IMR-90 (cell line): ENCODE measurements around the gene TNRC6B. TPM values are rescaled to one million over a fixed set of nuclear protein-coding genes. Genes with fewer than 3 reads are reported as not detected.

Experiments
- ATAC-seq: fragments of 200-7000 bp; cut with Tn5 transposase; 2 replicates; pipeline ENCODE4 v1.9.1; 2020; ENCODE audit warnings: low read depth, mild to moderate bottlenecking, moderate library complexity
- BruUV-seq: library from RNA; stranded (reverse); fragments of 400-500 nt; replicated peaks from 2 replicates; lab custom pipeline; 2021; lab: Mats Ljungman, UMichigan
- CTCF ChIA-PET: fragments of 300-600 bp; formaldehyde crosslinking; extraction: SDS; loops from one replicate; lab custom pipeline; 2021; ENCODE audit warnings: antibody characterized with exemption; lab: Yijun Ruan, JAX
- POLR2A ChIA-PET: fragments of 300-600 bp; sonication (Branson Sonifier 250); formaldehyde crosslinking; loops from one replicate; lab custom pipeline; 2022; ENCODE audit warnings: antibody characterized with exemption; ENCODE audit not compliant: unreplicated experiment; lab: Charles Lee
- DNase-seq: peaks from one replicate; pipeline ENCODE4 v3.0.0; 2013
- H2AFZ ChIP-seq: replicated peaks from 2 replicates; pipeline ENCODE3; 2013; ENCODE audit warnings: low read length, mild to moderate bottlenecking; ENCODE audit not compliant: poor library complexity
- H2AK5ac ChIP-seq: 2 replicates; pipeline ENCODE4 v1.6.1; 2013; ENCODE audit warnings: low read depth, low read length, inconsistent platforms
- H2AK9ac ChIP-seq: replicated peaks from 2 replicates; pipeline ENCODE3; 2013; ENCODE audit warnings: mild to moderate bottlenecking, low read depth, low read length, moderate library complexity; ENCODE audit not compliant: poor library complexity
- H2BK120ac ChIP-seq: 2 replicates; pipeline ENCODE4 v1.6.1; 2013; ENCODE audit warnings: low read depth, low read length, inconsistent platforms
- H2BK15ac ChIP-seq: 3 replicates; pipeline ENCODE4 v1.6.1; 2013; ENCODE audit warnings: low read depth, low read length, inconsistent platforms
- H2BK20ac ChIP-seq: 2 replicates; pipeline ENCODE4 v1.6.1; 2013; ENCODE audit warnings: low read depth, mild to moderate bottlenecking, inconsistent platforms, low read length, moderate library complexity
- H2BK5ac ChIP-seq: 2 replicates; pipeline ENCODE4 v1.6.1; 2013; ENCODE audit warnings: mild to moderate bottlenecking, low read depth, low read length, inconsistent platforms; ENCODE audit not compliant: poor library complexity, severe bottlenecking
- H3K14ac ChIP-seq: replicated peaks from 2 replicates; pipeline ENCODE4 v1.6.1; 2013; ENCODE audit warnings: low read depth, low read length, inconsistent platforms
- H3K18ac ChIP-seq: 2 replicates; pipeline ENCODE4 v1.6.1; 2013; ENCODE audit warnings: low read depth, low read length, control low read depth
- H3K23ac ChIP-seq: 2 replicates; pipeline ENCODE4 v1.6.1; 2013; ENCODE audit warnings: low read depth, low read length, inconsistent platforms
- H3K27ac ChIP-seq: 2 replicates; pipeline ENCODE4 v1.5.1; 2013; ENCODE audit warnings: mild to moderate bottlenecking, control low read depth, low read length; ENCODE audit not compliant: insufficient read depth
- H3K27me3 ChIP-seq: 2 replicates; pipeline ENCODE4 v1.6.1; 2013; ENCODE audit warnings: low read length; ENCODE audit not compliant: control insufficient read depth, insufficient read depth
- H3K36me3 ChIP-seq: 2 replicates; pipeline ENCODE4 v1.6.1; 2013; ENCODE audit warnings: low read length, mixed read lengths; ENCODE audit not compliant: control insufficient read depth, insufficient read depth
- H3K4ac ChIP-seq: 2 replicates; pipeline ENCODE4 v1.6.1; 2013; ENCODE audit warnings: low read depth, low read length, inconsistent platforms
- H3K4me1 ChIP-seq: 2 replicates; pipeline ENCODE4 v1.6.1; 2013; ENCODE audit warnings: low read length, mixed read lengths; ENCODE audit not compliant: control insufficient read depth, insufficient read depth
- H3K4me2 ChIP-seq: 2 replicates; pipeline ENCODE4 v1.6.1; 2013; ENCODE audit warnings: low read depth, mild to moderate bottlenecking, control low read depth, low read length, moderate library complexity
- H3K4me3 ChIP-seq: 2 replicates; pipeline ENCODE4 v1.5.1; 2013; ENCODE audit warnings: low read depth, mild to moderate bottlenecking, control low read depth, low read length, moderate library complexity; ENCODE audit not compliant: insufficient read depth
- H3K56ac ChIP-seq: 2 replicates; pipeline ENCODE4 v1.6.1; 2013; ENCODE audit warnings: low read length, inconsistent platforms; ENCODE audit not compliant: insufficient read depth; ENCODE audit errors: extremely low read depth
- H3K79me1 ChIP-seq, 2 experiments: 2 replicates each; pipeline ENCODE4 v1.6.1; 2013; ENCODE audit warnings: low read length in 2 of 2, inconsistent platforms in 1 of 2, low read depth in 1 of 2
- H3K9ac ChIP-seq: 2 replicates; pipeline ENCODE4 v1.6.1; 2013; ENCODE audit warnings: low read depth, low read length, control low read depth
- H3K9me1 ChIP-seq: 2 replicates; pipeline ENCODE4 v1.6.1; 2013; ENCODE audit warnings: low read length, inconsistent platforms; ENCODE audit not compliant: insufficient read depth
- H3K9me3 ChIP-seq: 2 replicates; pipeline ENCODE4 v1.6.1; 2013; ENCODE audit warnings: low read length; ENCODE audit not compliant: control insufficient read depth, insufficient read depth
- H4K20me1 ChIP-seq: 2 replicates; pipeline ENCODE4 v1.6.1; 2013; ENCODE audit warnings: low read length, inconsistent platforms; ENCODE audit not compliant: insufficient read depth
- H4K5ac ChIP-seq: 2 replicates; pipeline ENCODE4 v1.6.1; 2013; ENCODE audit warnings: mild to moderate bottlenecking, low read depth, low read length, control low read depth
- H4K8ac ChIP-seq, 2 experiments: 2 replicates each; pipeline ENCODE4 v1.6.1; 2013; ENCODE audit warnings: low read depth in 2 of 2, low read length in 2 of 2, control low read depth in 1 of 2, inconsistent platforms in 1 of 2
- H4K91ac ChIP-seq: 2 replicates; pipeline ENCODE4 v1.6.1; 2013; ENCODE audit warnings: low read depth, low read length, inconsistent platforms; ENCODE audit not compliant: insufficient read depth
- BHLHE40 ChIP-seq: fragments of 150-350 bp; IDR thresholded peaks from 2 replicates; pipeline ENCODE4 v1.6.1; 2016; ENCODE audit warnings: mild to moderate bottlenecking, low read depth, low read length
- CEBPB ChIP-seq: IDR thresholded peaks from 2 replicates; pipeline ENCODE4 v1.6.1; 2012; ENCODE audit warnings: low read depth, low read length, improper control_type of control experiment
- CHD1 ChIP-seq: IDR thresholded peaks from 2 replicates; pipeline ENCODE4 v1.6.1; 2012; ENCODE audit warnings: low read depth, low read length, improper control_type of control experiment
- FOS ChIP-seq: fragments of 150-350 bp; IDR thresholded peaks from 2 replicates; pipeline ENCODE4 v1.6.1; 2016; ENCODE audit warnings: low read depth, low read length
- MAFK ChIP-seq: IDR thresholded peaks from 2 replicates; pipeline ENCODE4 v1.6.1; 2012; ENCODE audit warnings: low read depth, low read length, improper control_type of control experiment
- MAZ ChIP-seq: IDR thresholded peaks from 2 replicates; pipeline ENCODE4 v1.6.1; 2012; ENCODE audit warnings: low read depth, mild to moderate bottlenecking, low read length, improper control_type of control experiment, moderate library complexity, borderline replicate concordance
- MXI1 ChIP-seq: IDR thresholded peaks from 2 replicates; pipeline ENCODE4 v1.6.1; 2012; ENCODE audit warnings: low read depth, mild to moderate bottlenecking, low read length, moderate library complexity, borderline replicate concordance
- NFE2L2 ChIP-seq: fragments of 150-350 bp; IDR thresholded peaks from 2 replicates; pipeline ENCODE4 v1.6.1; 2016; ENCODE audit warnings: low read depth, mild to moderate bottlenecking, low read length
- POLR2A ChIP-seq: IDR thresholded peaks from 2 replicates; pipeline ENCODE4 v1.6.1; 2012; ENCODE audit warnings: mild to moderate bottlenecking, low read depth, low read length
- RAD21 ChIP-seq: IDR thresholded peaks from 2 replicates; pipeline ENCODE4 v1.6.1; 2012; ENCODE audit warnings: low read length, improper control_type of control experiment
- RCOR1 ChIP-seq: IDR thresholded peaks from 2 replicates; pipeline ENCODE4 v1.6.1; 2012; ENCODE audit warnings: mild to moderate bottlenecking, low read length, improper control_type of control experiment; ENCODE audit not compliant: insufficient replicate concordance
- RFX5 ChIP-seq: IDR thresholded peaks from 2 replicates; pipeline ENCODE4 v1.8.0; 2012; ENCODE audit warnings: low read depth, mild to moderate bottlenecking, low read length, moderate library complexity
- SMC3 ChIP-seq: fragments of 150-350 bp; IDR thresholded peaks from 2 replicates; pipeline ENCODE4 v1.6.1; 2016; ENCODE audit warnings: low read depth, mild to moderate bottlenecking, antibody characterized with exemption, low read length, moderate library complexity
- WGBS, 2 experiments: methylation state at CpG; one replicate each; pipeline versions ENCODE4 v1.1.5 to v1.1.7; 2013; ENCODE audit warnings: missing lambda C conversion rate in 2 of 2; ENCODE audit not compliant: insufficient read length in 1 of 2; ENCODE audit errors: extremely low coverage in 2 of 2; 5-methylcytosine and 5-hydroxymethylcytosine counted together
- dilution Hi-C: fragments of 300-500 bp; cut with HindIII; formaldehyde crosslinking; loops from one replicate; pipeline ENCODE4 v1.14.3; 2018; ENCODE audit warnings: low sequenced_read_pairs; ENCODE audit not compliant: unreplicated experiment
- in situ Hi-C: fragments of 300-500 bp; cut with MboI; formaldehyde crosslinking; loops from 3 replicates; pipeline ENCODE4 v1.14.3; 2019; ENCODE audit warnings: low sequenced_read_pairs, inconsistent platforms, mixed read lengths
- intact Hi-C: fragments of 100-400 bp; cut with micrococcal nuclease; formaldehyde crosslinking; loops from 2 replicates; pipeline ENCODE4 v1.10.0; 2022
- polyA plus RNA-seq, 3 experiments: library from polyadenylated mRNA; depleted of rRNA; stranded (reverse); fragments of >200 nt; gene quantifications; 2 replicates each; pipeline ENCODE4 v1.2.3, GENCODE V29; 2012; ENCODE audit warnings: low replicate concordance in 1 of 3
- total RNA-seq: library from RNA; depleted of rRNA; stranded (reverse); fragments of >200 nt; gene quantifications from 2 replicates; pipeline ENCODE4 v1.2.3, GENCODE V29; 2012
- TF ChIP-seq, protein P1 (sequence below): fragments of 150-350 bp; IDR thresholded peaks from 2 replicates; pipeline ENCODE4 v1.6.1; 2017; ENCODE audit warnings: mild to moderate bottlenecking, antibody characterized with exemption, low read length, low read depth
- TF ChIP-seq, protein P2 (sequence below): fragments of 150-350 bp; IDR thresholded peaks from 2 replicates; pipeline ENCODE4 v1.6.1; 2016; ENCODE audit warnings: low read depth, mild to moderate bottlenecking, low read length, moderate library complexity, borderline replicate concordance
- TF ChIP-seq, protein P3 (sequence below): conservative IDR thresholded peaks from 2 replicates; pipeline ENCODE4 v1.5.1; 2012; ENCODE audit warnings: mild to moderate bottlenecking, low read depth, low read length, improper control_type of control experiment

Gene TNRC6B
- total and polyA plus RNA-seq, 2 of the 4 experiments (the other 2 are of a cell fraction), result 3.9 to 17.0 TPM

DNA sequence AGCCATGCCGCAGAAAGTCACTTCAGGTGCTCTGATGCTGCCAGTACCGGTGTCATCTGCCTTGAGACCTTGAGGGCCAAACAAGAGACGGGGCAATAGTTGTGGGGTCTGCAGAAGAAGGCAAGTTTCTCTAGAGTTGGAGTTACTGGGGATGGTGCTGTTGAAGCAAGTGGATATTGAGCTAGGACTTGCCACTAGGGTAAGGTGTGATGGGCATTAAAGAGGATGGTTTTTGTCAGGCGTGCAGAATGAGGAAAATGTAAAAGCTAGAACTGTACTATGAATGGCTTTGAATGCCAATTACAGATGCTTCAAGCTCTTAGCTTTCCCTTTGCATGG lies 61.6 kb downstream of the TNRC6B start:
- ChIA-PET CTCF (no interaction called here), POLR2A (no interaction called here)
- H2AK9ac ChIP-seq, result no peak overlapping the region
- H3K27me3 ChIP-seq, result no peaks in the 10 kb centered on the region
- no peak for TF ChIP-seq MXI1
- TF ChIP-seq RCOR1, result no peak
- no peak for TF ChIP-seq RAD21
- no peak for TF ChIP-seq FOS
- no peak for TF ChIP-seq RFX5
- TF ChIP-seq POLR2A, result no peak
- no peak for TF ChIP-seq SMC3
- TF ChIP-seq, protein P1, sequence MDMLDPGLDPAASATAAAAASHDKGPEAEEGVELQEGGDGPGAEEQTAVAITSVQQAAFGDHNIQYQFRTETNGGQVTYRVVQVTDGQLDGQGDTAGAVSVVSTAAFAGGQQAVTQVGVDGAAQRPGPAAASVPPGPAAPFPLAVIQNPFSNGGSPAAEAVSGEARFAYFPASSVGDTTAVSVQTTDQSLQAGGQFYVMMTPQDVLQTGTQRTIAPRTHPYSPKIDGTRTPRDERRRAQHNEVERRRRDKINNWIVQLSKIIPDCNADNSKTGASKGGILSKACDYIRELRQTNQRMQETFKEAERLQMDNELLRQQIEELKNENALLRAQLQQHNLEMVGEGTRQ, result no peak
- no peak for TF ChIP-seq NFE2L2
- TF ChIP-seq, protein P2, sequence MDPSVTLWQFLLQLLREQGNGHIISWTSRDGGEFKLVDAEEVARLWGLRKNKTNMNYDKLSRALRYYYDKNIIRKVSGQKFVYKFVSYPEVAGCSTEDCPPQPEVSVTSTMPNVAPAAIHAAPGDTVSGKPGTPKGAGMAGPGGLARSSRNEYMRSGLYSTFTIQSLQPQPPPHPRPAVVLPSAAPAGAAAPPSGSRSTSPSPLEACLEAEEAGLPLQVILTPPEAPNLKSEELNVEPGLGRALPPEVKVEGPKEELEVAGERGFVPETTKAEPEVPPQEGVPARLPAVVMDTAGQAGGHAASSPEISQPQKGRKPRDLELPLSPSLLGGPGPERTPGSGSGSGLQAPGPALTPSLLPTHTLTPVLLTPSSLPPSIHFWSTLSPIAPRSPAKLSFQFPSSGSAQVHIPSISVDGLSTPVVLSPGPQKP, result no peak
- TF ChIP-seq, protein P3, sequence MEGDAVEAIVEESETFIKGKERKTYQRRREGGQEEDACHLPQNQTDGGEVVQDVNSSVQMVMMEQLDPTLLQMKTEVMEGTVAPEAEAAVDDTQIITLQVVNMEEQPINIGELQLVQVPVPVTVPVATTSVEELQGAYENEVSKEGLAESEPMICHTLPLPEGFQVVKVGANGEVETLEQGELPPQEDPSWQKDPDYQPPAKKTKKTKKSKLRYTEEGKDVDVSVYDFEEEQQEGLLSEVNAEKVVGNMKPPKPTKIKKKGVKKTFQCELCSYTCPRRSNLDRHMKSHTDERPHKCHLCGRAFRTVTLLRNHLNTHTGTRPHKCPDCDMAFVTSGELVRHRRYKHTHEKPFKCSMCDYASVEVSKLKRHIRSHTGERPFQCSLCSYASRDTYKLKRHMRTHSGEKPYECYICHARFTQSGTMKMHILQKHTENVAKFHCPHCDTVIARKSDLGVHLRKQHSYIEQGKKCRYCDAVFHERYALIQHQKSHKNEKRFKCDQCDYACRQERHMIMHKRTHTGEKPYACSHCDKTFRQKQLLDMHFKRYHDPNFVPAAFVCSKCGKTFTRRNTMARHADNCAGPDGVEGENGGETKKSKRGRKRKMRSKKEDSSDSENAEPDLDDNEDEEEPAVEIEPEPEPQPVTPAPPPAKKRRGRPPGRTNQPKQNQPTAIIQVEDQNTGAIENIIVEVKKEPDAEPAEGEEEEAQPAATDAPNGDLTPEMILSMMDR, result no peak
- TF ChIP-seq CEBPB, result no peak
- no peak for TF ChIP-seq MAFK
- no peak for TF ChIP-seq BHLHE40
- TF ChIP-seq MAZ, result no peak
- TF ChIP-seq CHD1, result no peak
- H3K9me1 ChIP-seq, result peaks cover 34% of the 10 kb centered on the region
- peaks cover 40% of the 10 kb centered on the region for H4K20me1 ChIP-seq
- H3K36me3 ChIP-seq, result 0 out of 2 replicates have a peak, but pooled peaks cover 3% of the 10 kb centered on the region
- H2AK5ac ChIP-seq, result peak overlapping the region; percentile 47
- in situ Hi-C loops, result no loop called here
- H2BK15ac ChIP-seq, result 0 out of 3 replicates have a peak overlapping the region, but pooled peaks have one; percentile 1
- no peak overlapping the region for H3K27ac ChIP-seq
- H3K4me3 ChIP-seq, result no peak overlapping the region
- H3K79me1 ChIP-seq, result peaks cover 50 to 71% of the 10 kb centered on the region in 2 experiments
- no peak overlapping the region for H4K5ac ChIP-seq
- no peak overlapping the region for H3K14ac ChIP-seq
- H2BK120ac ChIP-seq, result no peak overlapping the region
- H2BK20ac ChIP-seq, result peak overlapping the region; percentile 67
- H4K91ac ChIP-seq, result 0 out of 2 replicates have a peak overlapping the region, but pooled peaks have one; percentile 53
- H2AFZ ChIP-seq, result no peak overlapping the region
- H3K4ac ChIP-seq, result peak overlapping the region; percentile 54
- no peak overlapping the region for H3K9ac ChIP-seq
- ATAC-seq, result peak; percentile 12; the same call in 1 of the 2 replicates
- intact Hi-C loops, result no loop called here
- no peak overlapping the region for H2BK5ac ChIP-seq
- 94% methylated on average over 2 of the region's 4 CpGs; no CpG with 5 or more reads in 1 of the 2 experiments for WGBS, 2 experiments
- H3K23ac ChIP-seq, result no peak overlapping the region
- DNase-seq, result no peak
- BruUV-seq, result no TSS peak
- H3K56ac ChIP-seq, result no peak overlapping the region
- dilution Hi-C loops, result no loop called here
- no peaks in the 10 kb centered on the region for H3K9me3 ChIP-seq
- no peak overlapping the region for H3K18ac ChIP-seq
- H3K4me1 ChIP-seq, result peaks cover 14% of the 10 kb centered on the region
- no peak overlapping the region for H3K4me2 ChIP-seq
- peak overlapping the region in 1 of 2 experiments; percentile 48; a peak in 1 of 4 replicates for H4K8ac ChIP-seq
